Erythroblast (primary cell): ENCODE data around the gene FAM13C.

Experiments used
- GATA1 ChIP-seq: IDR thresholded peaks from 2 replicates; pipeline ENCODE4 v1.6.1; 2011; ENCODE audit warnings: low read depth, mild to moderate bottlenecking, control low read depth, low read length, moderate library complexity
- POLR2A ChIP-seq: IDR thresholded peaks from 2 replicates; pipeline ENCODE4 v1.6.1; 2011; ENCODE audit warnings: mild to moderate bottlenecking, low read length

GRCh38 chr10:59303018-59303417, 59.3 kb downstream of the FAM13C start:
- no peak for TF ChIP-seq POLR2A
- no peak for TF ChIP-seq GATA1
